HUES48 (cell line): ENCODE data around the gene ZNF124.

Experiments
- H3K27ac ChIP-seq: one replicate; pipeline ENCODE4 v1.7.0; 2013; ENCODE audit warnings: low read depth, low read length, inconsistent platforms
- H3K27me3 ChIP-seq: 2 replicates; pipeline ENCODE4 v1.6.1; 2013; ENCODE audit warnings: mild to moderate bottlenecking, low read length; ENCODE audit not compliant: control insufficient read depth, insufficient read depth
- H3K36me3 ChIP-seq: 2 replicates; pipeline ENCODE4 v1.6.1; 2013; ENCODE audit warnings: low read length; ENCODE audit not compliant: control insufficient read depth, insufficient read depth
- H3K4me1 ChIP-seq: 2 replicates; pipeline ENCODE4 v1.6.1; 2013; ENCODE audit warnings: mild to moderate bottlenecking, low read length; ENCODE audit not compliant: control insufficient read depth, insufficient read depth
- H3K4me3 ChIP-seq: 2 replicates; pipeline ENCODE4 v1.5.1; 2013; ENCODE audit warnings: mild to moderate bottlenecking, low read depth, low read length
- H3K9ac ChIP-seq: 2 replicates; pipeline ENCODE4 v1.6.1; 2013; ENCODE audit warnings: mild to moderate bottlenecking, low read depth, low read length, moderate library complexity
- H3K9me3 ChIP-seq: 2 replicates; pipeline ENCODE4 v1.6.1; 2013; ENCODE audit warnings: low read length; ENCODE audit not compliant: control insufficient read depth, insufficient read depth

The ZNF124 gene

GRCh38 chr1:247113733-247114271 lies 58.0 kb downstream of the ZNF124 start:
- Histone ChIP-seq H3K27ac (no peak overlapping the region), H3K9ac (no peak overlapping the region), H3K4me3 (no peak overlapping the region), H3K9me3 (no peaks in the 10 kb centered on the region), H3K36me3 (no peaks in the 10 kb centered on the region), H3K4me1 (0 out of 2 replicates have a peak, but pooled peaks cover 3% of the 10 kb centered on the region), H3K27me3 (peaks cover 34% of the 10 kb centered on the region)

- Histone ChIP-seq H3K36me3 (no peaks in the 10 kb centered on the region), H3K9me3 (no peaks in the 10 kb centered on the region), H3K4me1 (0 out of 2 replicates have a peak, but pooled peaks cover 3% of the 10 kb centered on the region), H3K27me3 (peaks cover 34% of the 10 kb centered on the region), H3K27ac (no peak overlapping the region), H3K9ac (no peak overlapping the region), H3K4me3 (no peak overlapping the region)
Measured at GRCh38 chr1:247113094-247113497, 58.7 kb downstream of the ZNF124 start.

GRCh38 chr1:247112479-247112781 lies 59.4 kb downstream of the ZNF124 start:
- H3K4me1 ChIP-seq, result 0 out of 2 replicates have a peak, but pooled peaks cover 3% of the 10 kb centered on the region
- no peaks in the 10 kb centered on the region for H3K36me3 ChIP-seq
- no peak overlapping the region for H3K9ac ChIP-seq
- H3K27ac ChIP-seq, result no peak overlapping the region
- peak overlapping the region; percentile 83 for H3K4me3 ChIP-seq
- H3K27me3 ChIP-seq, result peaks cover 34% of the 10 kb centered on the region
- no peaks in the 10 kb centered on the region for H3K9me3 ChIP-seq

- no peaks in the 10 kb centered on the region for H3K9me3 ChIP-seq
- H3K9ac ChIP-seq, result no peak overlapping the region
- peaks cover 34% of the 10 kb centered on the region for H3K27me3 ChIP-seq
- H3K4me3 ChIP-seq, result peak overlapping the region; percentile 83
- 0 out of 2 replicates have a peak, but pooled peaks cover 3% of the 10 kb centered on the region for H3K4me1 ChIP-seq
- H3K27ac ChIP-seq, result no peak overlapping the region
- no peaks in the 10 kb centered on the region for H3K36me3 ChIP-seq
Measured at GRCh38 chr1:247111700-247112478, 59.9 kb downstream of the ZNF124 start.

- Histone ChIP-seq H3K4me1 (peaks cover 7% of the 10 kb centered on the region; the same call in 1 of the 2 replicates), H3K27ac (no peak overlapping the region), H3K4me3 (peak overlapping the region; percentile 83), H3K36me3 (no peaks in the 10 kb centered on the region), H3K9me3 (no peaks in the 10 kb centered on the region), H3K27me3 (peaks cover 34% of the 10 kb centered on the region), H3K9ac (peak overlapping the region; percentile 44; the same call in 1 of the 2 replicates)
Measured at GRCh38 chr1:247111259-247111699, 60.5 kb downstream of the ZNF124 start.

- H3K9me3 ChIP-seq, result no peaks in the 10 kb centered on the region
- H3K4me1 ChIP-seq, result peaks cover 11% of the 10 kb centered on the region; the same call in 1 of the 2 replicates
- peak overlapping the region; percentile 44; the same call in 1 of the 2 replicates for H3K9ac ChIP-seq
- no peaks in the 10 kb centered on the region for H3K36me3 ChIP-seq
- H3K4me3 ChIP-seq, result peak overlapping the region; percentile 83
- H3K27ac ChIP-seq, result no peak overlapping the region
- peaks cover 34% of the 10 kb centered on the region for H3K27me3 ChIP-seq
Measured at GRCh38 chr1:247110627-247111258, 61.1 kb downstream of the ZNF124 start.

GRCh38 chr1:247107694-247108093 lies 64.1 kb downstream of the ZNF124 start:
- Histone ChIP-seq H3K4me3 (no peak overlapping the region), H3K4me1 (peaks cover 23% of the 10 kb centered on the region), H3K27me3 (peaks cover 32% of the 10 kb centered on the region), H3K9ac (no peak overlapping the region), H3K36me3 (no peaks in the 10 kb centered on the region), H3K9me3 (no peaks in the 10 kb centered on the region), H3K27ac (no peak overlapping the region)

- Histone ChIP-seq H3K27ac (no peak overlapping the region), H3K27me3 (peaks cover 17% of the 10 kb centered on the region), H3K4me3 (no peak overlapping the region), H3K36me3 (peaks cover 16% of the 10 kb centered on the region), H3K9me3 (peaks cover 6% of the 10 kb centered on the region; the same call in 1 of the 2 replicates), H3K9ac (no peak overlapping the region), H3K4me1 (peaks cover 19% of the 10 kb centered on the region)
Measured at GRCh38 chr1:247105966-247106365, 65.9 kb downstream of the ZNF124 start.
